Measurements from ENCODE around the gene SLC28A1.

DNA sequence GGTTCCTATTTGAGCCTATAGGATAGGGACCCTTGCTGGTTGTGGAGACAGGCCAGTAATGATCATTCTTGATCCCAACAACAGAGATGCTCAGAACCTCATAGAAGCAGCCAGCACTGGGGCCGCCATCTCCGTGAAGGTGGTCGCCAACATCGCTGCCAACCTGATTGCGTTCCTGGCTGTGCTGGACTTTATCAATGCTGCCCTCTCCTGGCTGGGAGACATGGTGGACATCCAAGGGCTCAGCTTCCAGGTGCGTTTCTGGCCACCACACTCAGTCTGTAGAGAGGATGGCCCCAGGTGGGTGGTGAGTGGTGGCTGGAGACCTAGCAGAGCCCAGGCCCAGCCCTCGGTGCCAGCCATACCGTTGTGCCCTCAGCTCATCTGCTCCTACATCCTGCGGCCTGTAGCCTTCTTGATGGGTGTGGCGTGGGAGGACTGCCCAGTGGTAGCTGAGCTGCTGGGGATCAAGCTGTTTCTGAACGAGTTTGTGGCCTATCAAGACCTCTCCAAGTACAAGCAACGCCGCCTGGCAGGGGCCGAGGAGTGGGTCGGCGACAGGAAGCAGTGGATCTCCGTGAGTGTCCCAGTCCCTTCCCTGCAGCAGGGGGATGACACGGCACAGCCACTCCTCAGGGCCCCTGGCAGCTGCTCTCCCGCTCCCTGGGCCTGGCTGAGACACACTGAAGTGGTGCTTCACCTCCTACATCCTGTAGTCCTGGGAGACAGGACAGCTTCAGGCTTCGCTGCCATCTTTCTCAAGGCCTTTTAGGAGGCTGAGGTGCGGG, 50.7 kb downstream of the SLC28A1 start:
- TF ChIP-seq, protein P1, sequence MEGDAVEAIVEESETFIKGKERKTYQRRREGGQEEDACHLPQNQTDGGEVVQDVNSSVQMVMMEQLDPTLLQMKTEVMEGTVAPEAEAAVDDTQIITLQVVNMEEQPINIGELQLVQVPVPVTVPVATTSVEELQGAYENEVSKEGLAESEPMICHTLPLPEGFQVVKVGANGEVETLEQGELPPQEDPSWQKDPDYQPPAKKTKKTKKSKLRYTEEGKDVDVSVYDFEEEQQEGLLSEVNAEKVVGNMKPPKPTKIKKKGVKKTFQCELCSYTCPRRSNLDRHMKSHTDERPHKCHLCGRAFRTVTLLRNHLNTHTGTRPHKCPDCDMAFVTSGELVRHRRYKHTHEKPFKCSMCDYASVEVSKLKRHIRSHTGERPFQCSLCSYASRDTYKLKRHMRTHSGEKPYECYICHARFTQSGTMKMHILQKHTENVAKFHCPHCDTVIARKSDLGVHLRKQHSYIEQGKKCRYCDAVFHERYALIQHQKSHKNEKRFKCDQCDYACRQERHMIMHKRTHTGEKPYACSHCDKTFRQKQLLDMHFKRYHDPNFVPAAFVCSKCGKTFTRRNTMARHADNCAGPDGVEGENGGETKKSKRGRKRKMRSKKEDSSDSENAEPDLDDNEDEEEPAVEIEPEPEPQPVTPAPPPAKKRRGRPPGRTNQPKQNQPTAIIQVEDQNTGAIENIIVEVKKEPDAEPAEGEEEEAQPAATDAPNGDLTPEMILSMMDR (IDR thresholded peaks at IDR 0.05) = no peak
- no peak for TF ChIP-seq EZH2 (IDR thresholded peaks at IDR 0.05; ENCODE audit: borderline replicate concordance, insufficient read depth, low read depth, low read length, poor library complexity, severe bottlenecking)

Data from B cell (primary cell).